Hindlimb muscle (tissue), 1 donor: ENCODE results near the gene FGF11. TPM values are rescaled to one million over a fixed set of nuclear protein-coding genes. Genes with fewer than 3 reads are reported as not detected.

ENCODE experiments used
- DNase-seq: peaks from one replicate; pipeline ENCODE4 v3.0.0-alpha.2; 2013
- polyA plus RNA-seq: library from polyadenylated mRNA; unstranded; fragments of 120-200 nt; gene quantifications from one replicate; pipeline ENCODE4 v1.2.1, GENCODE V29; 2013; ENCODE audit not compliant: insufficient read length

The FGF11 gene
- polyA plus RNA-seq, 1 donor, result 2.6 TPM

DNA sequence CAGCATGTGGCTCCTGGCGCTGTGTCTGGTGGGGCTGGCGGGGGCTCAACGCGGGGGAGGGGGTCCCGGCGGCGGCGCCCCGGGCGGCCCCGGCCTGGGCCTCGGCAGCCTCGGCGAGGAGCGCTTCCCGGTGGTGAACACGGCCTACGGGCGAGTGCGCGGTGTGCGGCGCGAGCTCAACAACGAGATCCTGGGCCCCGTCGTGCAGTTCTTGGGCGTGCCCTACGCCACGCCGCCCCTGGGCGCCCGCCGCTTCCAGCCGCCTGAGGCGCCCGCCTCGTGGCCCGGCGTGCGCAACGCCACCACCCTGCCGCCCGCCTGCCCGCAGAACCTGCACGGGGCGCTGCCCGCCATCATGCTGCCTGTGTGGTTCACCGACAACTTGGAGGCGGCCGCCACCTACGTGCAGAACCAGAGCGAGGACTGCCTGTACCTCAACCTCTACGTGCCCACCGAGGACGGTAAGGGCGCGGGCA lies 31.0 kb upstream of the FGF11 start:
- no peak for DNase-seq

DNA sequence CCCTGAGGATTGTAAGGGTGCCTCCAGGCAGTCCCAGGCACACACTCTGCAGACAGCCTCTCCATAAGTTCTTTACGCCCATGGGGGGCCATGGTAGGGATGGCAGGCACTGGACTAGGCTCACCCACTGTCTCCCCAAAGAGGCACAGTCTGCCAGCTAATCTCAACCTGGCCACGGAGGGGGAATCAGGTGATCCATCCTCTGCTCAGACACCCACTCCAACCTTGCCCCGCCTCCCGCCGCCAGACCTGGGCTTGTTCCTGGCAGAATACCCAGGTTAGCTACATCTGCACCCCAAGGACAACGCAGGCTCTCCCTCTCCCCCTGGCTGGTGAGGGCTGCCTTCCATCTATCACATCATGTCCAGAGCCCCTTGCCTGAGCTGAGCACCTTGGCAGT lies 30.4 kb upstream of the FGF11 start:
- DNase-seq, result no peak

DNA sequence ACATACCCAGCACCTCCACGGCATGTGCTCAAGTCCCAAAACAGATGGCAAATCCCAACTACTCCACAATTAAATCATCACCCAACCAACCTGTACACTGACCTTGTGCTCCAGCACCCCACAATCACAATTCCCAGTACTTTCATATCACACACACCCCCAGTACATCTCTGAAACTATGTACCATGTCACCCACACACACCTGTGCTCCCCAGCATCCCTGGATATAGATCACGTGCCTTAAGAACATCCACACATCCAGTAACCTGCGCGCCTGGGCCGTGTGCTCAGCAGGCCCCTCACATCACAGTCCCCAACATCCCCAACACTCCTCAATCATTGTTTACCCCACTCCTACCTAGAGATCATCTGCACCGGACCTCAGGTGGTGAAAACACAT lies 29.6 kb upstream of the FGF11 start:
- no peak for DNase-seq

DNA sequence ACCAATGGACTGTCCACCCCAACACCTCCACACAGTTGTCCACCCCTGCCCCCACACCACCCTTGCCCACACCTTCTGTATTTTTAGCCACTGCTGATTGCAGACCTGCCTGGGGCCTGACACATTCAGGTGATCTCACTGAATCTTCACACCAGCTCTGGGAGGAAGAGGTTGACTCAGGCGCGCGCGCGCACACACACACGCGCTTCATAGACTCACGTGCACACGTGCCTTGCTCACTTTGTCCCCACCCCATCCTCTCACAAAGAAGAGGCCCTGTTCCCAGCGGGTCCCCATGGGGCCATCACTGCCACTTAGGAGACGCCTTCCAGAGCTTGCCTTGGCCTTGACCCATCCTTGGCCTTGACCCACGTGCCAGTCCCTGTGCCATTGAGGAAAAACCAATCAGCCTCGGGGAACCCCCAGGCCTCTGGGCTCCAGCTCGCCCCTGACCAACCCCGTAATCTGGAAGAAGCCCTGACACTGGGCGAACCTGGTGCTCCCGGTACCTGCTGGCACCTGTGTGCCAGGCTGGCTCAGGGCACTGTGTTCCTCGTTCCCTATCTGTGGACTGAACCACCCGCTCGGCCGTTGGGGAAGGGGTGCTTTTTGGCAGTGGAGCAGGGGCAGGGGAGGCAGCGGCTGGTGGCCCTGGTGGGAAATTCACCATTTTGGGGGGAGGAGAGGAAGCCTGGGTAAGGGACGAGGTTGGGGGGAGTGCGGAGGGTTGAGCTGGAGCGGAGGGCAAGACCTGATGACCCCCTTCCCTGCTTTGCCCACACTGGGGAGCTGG lies 28.5 kb upstream of the FGF11 start:
- DNase-seq, result no peak

DNA sequence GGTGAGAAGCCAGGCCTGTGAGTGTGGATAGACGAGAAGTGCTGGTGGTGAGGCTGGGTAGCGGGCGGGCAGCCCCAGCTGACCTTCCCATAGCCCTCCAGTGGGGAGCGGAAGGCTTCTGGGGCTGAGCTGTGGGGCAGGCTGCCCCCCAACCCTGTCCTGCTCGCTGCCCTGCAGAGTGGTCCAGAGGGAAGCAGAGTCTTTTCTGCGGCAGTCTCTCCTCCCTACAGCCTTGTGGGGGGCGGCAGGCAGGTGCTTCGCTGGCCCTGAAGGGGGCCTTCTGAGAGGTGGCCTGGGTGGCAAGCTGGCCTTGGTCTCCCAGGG lies 27.9 kb upstream of the FGF11 start:
- DNase-seq, result no peak

DNA sequence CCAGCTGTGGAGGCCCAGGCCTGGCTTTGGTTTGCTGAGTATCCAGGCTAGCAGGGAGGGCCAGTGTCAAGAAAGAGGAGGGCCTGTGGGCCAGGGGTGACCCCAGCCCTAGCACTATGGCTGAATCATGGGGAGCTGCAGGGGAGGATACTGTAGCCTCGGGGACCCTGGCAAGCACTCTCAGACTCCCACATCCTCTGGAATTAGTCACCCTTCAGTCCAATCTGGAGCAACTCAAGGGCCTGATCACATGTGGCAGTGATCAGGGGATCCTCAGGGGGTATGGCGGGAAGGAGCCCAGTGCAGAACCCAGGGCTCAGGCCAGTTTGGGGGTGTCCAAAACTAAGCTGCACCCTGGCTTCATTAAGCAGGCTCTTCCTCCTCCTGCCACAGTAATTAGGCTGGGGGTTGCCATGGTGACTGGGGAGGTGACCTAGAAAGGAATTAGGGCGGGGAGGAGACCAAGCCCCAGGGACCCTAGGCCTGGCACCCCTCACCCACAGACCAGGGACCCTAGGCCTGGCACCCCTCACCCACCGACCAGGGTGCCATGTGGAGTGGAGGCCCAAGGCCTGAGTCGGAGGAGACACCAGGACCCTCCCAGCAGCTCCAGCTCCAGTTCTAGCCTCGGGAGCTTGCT lies 25.8 kb upstream of the FGF11 start:
- no peak for DNase-seq

DNA sequence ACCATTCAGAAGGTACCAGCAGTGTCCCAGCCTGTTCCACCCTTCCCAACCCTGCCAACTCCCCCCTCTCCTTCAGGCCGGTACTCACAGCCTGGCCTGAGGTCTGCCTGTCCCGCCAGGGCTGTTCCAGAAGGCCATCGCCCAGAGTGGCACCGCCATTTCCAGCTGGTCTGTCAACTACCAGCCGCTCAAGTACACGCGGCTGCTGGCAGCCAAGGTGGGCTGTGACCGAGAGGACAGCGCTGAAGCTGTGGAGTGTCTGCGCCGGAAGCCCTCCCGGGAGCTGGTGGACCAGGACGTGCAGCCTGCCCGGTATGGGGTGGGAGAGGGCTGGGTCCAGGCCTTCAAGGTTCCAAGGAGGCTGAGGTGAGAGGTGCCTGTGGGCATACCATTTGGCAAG lies 24.5 kb upstream of the FGF11 start:
- no peak for DNase-seq

DNA sequence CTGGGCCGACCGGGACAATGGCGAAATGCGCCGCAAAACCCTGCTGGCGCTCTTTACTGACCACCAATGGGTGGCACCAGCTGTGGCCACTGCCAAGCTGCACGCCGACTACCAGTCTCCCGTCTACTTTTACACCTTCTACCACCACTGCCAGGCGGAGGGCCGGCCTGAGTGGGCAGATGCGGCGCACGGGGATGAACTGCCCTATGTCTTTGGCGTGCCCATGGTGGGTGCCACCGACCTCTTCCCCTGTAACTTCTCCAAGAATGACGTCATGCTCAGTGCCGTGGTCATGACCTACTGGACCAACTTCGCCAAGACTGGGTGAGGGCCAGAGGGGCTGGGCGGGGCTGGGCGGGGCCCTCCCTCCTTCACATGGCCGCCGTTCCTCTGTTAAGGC lies 23.5 kb upstream of the FGF11 start:
- no peak for DNase-seq

DNA sequence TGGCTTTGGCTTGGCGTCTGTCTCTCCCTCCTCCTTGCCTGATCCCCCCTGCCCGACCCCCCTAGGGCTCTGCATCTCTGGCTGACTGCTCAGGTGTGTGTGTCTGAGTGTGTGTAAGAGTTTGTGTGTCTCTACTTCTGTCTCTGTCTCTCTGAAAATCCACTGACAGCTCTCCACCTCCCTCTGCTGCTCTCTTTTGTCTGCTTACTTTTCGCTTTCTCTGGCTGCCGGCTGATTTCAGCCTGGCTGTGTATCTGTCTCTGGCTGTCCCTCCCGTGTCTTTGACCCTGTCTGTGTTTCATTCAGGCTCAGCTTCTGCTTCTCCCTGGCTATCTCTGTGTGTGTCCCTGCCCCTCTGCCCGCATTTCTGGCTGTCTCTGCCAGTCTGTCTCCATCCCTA lies 23.0 kb upstream of the FGF11 start:
- DNase-seq, result no peak

DNA sequence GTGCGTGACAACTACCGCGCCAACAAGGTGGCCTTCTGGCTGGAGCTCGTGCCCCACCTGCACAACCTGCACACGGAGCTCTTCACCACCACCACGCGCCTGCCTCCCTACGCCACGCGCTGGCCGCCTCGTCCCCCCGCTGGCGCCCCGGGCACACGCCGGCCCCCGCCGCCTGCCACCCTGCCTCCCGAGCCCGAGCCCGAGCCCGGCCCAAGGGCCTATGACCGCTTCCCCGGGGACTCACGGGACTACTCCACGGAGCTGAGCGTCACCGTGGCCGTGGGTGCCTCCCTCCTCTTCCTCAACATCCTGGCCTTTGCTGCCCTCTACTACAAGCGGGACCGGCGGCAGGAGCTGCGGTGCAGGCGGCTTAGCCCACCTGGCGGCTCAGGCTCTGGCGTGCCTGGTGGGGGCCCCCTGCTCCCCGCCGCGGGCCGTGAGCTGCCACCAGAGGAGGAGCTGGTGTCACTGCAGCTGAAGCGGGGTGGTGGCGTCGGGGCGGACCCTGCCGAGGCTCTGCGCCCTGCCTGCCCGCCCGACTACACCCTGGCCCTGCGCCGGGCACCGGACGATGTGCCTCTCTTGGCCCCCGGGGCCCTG lies 22.2 kb upstream of the FGF11 start:
- no peak for DNase-seq

DNA sequence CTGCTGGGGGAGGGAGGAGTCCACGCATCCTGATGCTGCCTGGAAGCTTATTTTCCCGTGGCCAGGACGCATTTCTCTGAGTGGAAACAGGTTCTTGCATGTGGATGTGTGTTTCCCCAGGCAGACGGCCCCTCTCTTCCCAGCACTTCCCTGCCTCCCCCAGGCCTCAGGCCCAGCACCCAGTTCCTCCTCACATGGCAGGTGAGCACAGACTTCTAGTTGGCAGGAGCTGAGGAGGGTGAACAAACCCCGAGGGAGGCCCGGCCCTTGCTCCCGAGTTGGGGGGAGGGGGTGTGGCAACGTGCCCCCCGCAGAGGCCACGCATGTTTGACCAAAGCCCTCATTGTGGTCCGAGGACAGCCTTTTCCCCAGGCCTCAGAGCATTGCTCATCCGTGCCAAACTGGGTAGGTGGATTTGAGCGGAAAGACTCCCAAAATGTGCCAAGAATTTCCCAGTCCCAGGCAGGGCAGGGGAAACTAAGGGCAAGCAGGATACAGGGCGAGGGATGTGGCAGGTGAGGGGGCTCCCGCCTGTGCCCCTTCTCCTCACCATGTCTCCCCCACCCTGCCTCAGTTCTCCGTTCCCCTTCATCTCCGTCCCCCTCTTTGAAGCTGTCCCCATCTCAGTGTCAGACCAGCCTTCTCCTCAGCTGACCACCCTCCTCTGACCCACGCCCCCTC lies 20.7 kb upstream of the FGF11 start:
- no peak for DNase-seq

DNA sequence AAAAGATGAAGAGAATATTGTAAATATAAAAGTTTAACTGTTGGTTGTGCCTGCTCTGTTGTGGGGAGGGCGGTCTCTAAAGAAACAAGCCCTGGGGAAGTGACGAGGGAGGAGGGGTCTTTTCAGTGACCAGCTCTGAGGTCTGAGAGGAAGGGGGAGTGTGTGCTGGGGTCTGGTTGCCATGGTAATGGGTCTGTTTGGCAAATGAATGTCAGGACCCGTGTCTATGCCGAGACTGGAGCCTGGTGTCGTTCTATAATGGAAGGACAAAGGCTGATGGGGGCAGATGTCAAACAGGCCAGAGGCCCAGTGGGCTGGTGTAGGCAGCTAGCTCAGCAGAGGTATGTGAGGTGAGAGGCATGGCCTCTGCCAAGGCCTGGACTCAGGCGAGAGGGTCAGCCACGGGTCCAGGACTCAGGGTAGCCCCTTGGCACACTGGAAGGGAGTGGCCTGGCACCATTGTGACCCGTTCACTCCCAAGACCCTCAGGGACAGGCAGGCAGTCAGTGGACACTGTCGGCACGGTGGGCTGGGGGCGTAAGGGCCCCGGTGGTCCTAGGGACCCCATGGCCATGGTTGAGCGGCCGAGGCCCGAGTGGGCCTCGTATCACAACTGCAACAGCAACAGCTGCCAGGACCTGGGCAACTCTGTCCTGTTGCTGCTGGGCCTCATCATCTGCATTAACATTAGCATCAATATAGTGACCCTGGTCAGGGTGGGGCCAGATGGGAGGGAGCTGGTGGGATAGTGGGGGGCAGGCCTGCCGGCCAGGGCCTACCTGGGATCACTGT lies 19.3 kb upstream of the FGF11 start, which contains the start of gene SPEM1:
Gene SPEM1, plus strand, starts transcription at position 506 of the 792 bp plus-strand sequence. Its CDS starts 61 bp downstream, at position 567.
- no peak for DNase-seq

DNA sequence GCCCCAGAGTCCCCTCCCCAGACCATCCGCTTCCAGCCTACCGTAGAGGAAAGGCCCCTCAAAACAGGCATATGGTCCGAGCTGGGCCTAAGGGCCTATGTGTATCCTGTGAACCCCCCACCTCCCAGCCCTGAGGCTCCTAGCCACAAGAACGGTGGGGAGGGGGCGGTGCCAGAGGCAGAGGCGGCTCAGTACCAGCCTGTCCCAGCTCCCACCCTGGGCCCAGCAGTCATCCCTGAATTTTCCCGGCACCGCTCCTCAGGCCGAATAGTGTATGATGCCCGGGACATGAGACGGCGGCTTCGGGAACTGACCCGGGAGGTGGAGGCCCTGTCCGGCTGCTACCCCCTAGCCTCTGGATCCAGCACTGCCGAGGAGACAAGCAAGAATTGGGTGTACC lies 18.1 kb upstream of the FGF11 start:
- DNase-seq, result no peak

DNA sequence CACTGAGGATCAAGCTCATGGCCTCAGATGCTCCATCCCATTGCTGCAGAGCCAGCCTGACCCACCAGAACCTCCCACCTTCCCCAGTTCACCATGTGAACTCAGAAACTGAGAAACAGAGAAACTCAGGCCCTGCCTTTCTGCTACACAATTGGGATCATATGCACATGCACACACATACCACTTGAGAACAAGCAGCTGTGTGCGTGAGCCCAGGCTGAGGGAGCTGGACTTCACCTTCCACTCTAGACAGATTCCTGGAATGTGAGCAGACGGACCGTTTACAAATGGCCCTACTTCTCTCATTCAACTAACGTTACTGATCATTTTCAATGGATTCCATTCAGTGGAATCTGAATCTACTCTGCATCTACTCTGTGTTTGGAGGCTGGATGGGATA lies 15.6 kb upstream of the FGF11 start:
- no peak for DNase-seq

DNA sequence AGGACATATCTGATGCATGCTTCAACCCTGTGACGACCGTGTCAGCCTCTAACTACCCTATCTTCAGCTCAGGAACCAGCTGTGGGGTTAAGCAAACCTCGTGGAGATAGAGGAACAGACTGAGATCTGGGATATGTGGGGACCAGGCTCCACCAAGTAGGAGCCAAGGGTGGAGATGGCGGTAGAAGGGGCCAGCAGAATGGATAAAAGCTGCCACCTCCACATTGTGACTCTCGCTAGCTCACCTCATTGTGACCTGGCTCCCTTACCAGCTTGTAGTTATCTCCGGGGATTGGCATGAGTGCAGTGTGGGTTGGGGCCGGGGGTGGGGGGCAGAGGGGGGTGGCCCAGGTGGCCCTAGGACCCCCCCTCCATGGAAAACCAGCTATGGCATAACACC lies 14.0 kb upstream of the FGF11 start, which contains the start of gene SPEM2:
Gene SPEM2, plus strand, starts transcription at position 301 of the 400 bp plus-strand sequence. Its CDS starts 73 bp downstream, at position 374.
- no peak for DNase-seq

DNA sequence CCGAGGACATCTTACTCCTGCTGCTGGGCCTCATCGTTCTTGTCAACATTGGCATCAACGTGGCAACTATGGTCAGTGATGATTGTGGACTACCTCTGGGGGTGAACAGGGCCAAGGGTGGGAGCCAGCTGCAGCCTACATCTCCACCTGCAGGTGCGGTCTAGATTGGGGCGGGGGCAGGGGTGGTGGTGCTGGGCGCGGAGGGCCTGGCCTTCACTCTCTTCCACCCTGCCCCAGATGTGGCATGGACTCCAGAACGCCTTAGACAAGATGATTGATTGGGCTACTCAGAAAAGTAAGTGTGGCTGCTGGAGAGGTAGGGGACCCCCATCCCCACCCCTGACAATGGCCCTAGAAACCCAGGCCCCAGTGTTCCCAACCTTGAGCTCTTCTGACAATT lies 13.6 kb upstream of the FGF11 start:
- DNase-seq, result no peak

DNA sequence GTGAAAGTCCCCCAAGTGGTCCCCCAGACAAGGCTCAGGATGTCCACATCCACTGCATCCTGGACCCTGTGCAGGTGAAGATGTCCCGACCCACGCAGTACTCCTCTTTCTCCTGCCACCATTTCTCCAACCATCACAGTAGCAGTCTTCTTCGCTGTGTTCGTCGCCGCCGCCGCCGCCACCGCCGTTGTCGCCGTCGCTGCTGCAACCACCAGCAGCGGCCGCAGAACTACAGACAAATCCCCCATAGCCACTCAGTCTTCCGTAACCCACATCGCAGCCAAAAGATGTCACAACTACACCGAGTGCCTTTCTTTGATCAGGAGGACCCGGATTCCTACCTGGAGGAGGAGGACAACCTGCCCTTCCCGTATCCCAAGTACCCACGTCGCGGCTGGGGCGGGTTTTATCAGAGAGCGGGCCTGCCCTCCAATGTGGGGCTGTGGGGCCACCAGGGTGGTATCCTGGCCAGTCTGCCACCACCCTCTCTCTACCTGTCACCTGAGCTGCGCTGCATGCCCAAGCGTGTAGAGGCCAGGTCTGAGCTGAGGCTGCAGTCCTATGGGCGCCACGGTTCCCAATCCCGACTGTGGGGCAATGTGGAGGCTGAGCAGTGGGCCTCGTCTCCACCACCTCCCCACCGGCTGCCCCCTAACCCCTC lies 13.0 kb upstream of the FGF11 start:
- DNase-seq, result no peak

DNA sequence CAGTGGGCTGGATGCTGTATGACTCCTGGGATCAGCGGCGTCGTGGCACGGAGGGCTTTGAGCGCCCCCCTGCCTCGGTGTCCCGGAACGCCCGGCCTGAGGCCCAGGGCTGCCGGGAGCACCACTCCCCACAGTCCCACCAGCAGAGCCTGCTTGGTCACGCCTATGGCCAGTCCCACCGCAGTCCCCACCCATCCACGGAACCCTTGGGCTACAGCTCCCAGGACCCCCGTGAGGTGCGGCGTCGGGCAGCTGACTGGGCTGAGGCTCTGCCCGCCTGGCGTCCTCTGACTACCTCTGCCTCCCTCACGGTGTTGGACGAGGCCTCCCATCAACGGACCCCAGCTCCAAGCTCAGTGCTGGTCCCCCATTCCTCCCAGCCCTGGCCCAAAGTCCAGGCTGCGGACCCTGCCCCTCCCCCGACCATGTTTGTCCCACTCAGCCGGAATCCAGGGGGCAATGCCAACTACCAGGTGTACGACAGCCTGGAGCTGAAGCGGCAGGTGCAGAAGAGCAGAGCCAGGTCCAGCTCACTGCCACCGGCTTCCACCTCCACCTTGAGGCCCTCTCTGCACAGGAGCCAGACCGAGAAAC lies 12.3 kb upstream of the FGF11 start:
- DNase-seq, result no peak

DNA sequence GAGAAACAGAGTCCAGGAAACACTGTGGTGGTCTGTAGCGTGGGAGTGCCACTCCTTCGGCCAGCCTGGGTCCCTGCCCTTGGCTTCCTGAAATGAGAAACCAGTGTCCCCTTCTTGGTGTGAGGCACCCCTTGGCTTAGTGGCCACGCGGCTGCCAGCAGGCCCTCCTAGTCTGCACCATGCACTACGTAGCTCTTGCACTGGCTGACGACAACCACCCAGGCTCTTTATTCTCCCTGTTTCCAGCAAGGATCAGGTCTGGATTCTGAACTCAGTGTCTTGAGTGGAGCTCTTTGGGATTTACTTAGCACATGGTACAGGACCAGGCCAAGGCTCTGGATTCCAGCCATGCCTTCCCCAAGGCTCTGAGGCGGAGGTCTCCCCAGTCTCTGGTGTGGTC lies 11.8 kb upstream of the FGF11 start:
- DNase-seq, result no peak

DNA sequence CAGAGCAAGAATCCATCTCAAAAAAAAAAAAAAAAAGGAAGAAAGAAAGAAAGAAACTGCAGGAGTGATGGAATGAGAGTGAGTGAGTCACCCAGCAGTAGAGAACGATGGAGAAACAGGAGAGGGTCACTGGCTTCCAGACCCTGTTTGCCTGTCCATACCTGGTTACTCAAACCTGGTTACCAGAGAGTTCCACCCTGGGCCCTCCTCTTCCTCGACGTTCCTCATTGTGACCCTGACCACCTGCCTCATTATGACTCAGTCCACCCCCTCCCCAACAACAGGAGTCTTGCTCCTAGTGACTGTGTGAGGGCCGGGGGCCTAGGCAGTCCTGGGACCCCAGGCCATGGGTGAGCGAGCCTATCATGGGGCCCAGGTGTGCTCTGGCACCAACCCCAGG lies 10.8 kb upstream of the FGF11 start, which contains the start of gene SPEM3:
Gene SPEM3, plus strand, starts transcription at position 301 of the 400 bp plus-strand sequence. Its CDS starts 46 bp downstream, at position 347.
- no peak for DNase-seq

DNA sequence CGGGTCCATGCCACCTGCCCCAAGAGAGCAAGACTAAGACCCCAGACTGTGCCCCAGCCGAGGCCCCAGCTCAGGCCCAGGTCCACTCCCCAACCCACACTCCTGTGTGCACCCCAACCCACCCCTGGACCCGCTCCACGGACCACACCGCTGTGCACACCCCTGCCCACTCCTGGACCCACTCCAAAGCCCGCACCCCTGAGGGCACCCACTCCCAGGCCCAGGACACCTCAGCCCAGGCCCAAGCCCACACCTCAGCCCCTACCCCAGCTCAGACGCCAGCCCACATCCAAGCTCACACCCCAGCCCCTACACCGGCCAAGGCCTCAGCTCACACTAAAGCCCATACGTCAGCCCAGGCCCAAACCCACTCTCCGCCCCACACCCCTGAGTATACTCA lies 9.6 kb upstream of the FGF11 start:
- DNase-seq, result no peak
